OCI-LY7 (cell line): ENCODE data around the gene NCK2.

Experiments
- EZH2phosphoT487 ChIP-seq: fragments of 200-600 bp; sonication (generic); IDR thresholded peaks from 2 replicates; pipeline ENCODE4 v1.6.1; 2018; ENCODE audit warnings: low read depth, borderline replicate concordance, mild to moderate bottlenecking, mixed run types, antibody characterized with exemption, low read length, moderate library complexity, mixed read lengths
- TF ChIP-seq, protein P1 (sequence below): fragments of 200-600 bp; sonication (generic); conservative IDR thresholded peaks from 2 replicates; pipeline ENCODE4 v1.5.1; 2014; ENCODE audit warnings: mild to moderate bottlenecking, antibody characterized with exemption, low read length, moderate library complexity, mixed read lengths

DNA sequence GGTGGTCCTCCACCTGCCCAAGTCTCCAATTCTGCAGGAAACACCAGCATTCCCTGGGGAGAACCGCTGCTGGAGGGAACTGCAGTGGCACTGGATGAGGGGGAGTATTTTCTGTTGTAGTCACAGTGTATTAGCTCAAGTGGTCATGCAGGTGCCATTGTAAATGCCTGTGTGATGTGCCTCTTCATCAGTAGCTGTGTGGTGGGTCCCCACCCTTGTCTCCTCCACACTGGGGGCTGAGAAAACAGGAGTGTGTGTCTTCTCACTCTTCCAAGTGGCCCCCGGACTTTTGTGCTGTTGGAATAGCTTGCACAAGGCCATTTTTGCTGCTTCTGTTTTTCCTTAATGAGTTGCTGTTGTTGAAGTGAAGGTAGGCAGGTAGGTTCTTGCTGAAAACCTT is 8.7 kb downstream of the NCK2 start:
- TF ChIP-seq, protein P1, sequence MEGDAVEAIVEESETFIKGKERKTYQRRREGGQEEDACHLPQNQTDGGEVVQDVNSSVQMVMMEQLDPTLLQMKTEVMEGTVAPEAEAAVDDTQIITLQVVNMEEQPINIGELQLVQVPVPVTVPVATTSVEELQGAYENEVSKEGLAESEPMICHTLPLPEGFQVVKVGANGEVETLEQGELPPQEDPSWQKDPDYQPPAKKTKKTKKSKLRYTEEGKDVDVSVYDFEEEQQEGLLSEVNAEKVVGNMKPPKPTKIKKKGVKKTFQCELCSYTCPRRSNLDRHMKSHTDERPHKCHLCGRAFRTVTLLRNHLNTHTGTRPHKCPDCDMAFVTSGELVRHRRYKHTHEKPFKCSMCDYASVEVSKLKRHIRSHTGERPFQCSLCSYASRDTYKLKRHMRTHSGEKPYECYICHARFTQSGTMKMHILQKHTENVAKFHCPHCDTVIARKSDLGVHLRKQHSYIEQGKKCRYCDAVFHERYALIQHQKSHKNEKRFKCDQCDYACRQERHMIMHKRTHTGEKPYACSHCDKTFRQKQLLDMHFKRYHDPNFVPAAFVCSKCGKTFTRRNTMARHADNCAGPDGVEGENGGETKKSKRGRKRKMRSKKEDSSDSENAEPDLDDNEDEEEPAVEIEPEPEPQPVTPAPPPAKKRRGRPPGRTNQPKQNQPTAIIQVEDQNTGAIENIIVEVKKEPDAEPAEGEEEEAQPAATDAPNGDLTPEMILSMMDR: no peak
- TF ChIP-seq EZH2phosphoT487: no peak
